Left cardiac atrium (tissue), 4 donors: ENCODE measurements around the gene TDRD7. TPM values are rescaled to one million over a fixed set of nuclear protein-coding genes. Genes with fewer than 3 reads are reported as not detected.
A peak's percentile ranks its signal among the peaks of the same experiment; 100 is the strongest.

Experiments used
- ATAC-seq, 2 donors: fragments of 200-7000 bp; cut with Tn5 transposase; one replicate each; pipeline ENCODE4 v1.9.1; 2020; ENCODE audit warnings: mild to moderate bottlenecking in 2 of 2, moderate library complexity in 2 of 2
- DNase-seq: peaks from one replicate; pipeline ENCODE4 v3.0.0-alpha.2; 2020
- intact Hi-C, 2 donors: fragments of 100-400 bp; cut with DNase I; formaldehyde crosslinking; loops; one replicate each; pipeline versions ENCODE4 v1.14.1 to v1.15.1; 2022 to 2023
- total RNA-seq, 2 donors: library from RNA; stranded (reverse); fragmentation: NEBNext Ultra II Directional; extraction: Animal tissue kit (Norgen Biotek cat#: 25700); gene quantifications; one replicate each; pipeline ENCODE4 v1.2.1, GENCODE V29; 2021
- donor health status: DM: no; HTN: yes; CAD: no.
- donor health status: DM: no; HTN: yes; CAD: no; lungs with severe emphysema.
- donor health status: DM: yes; HTN: yes; CAD: no.
- donor health status: Dilated cardiomyopathy.

Gene TDRD7
- total RNA-seq, 2 donors from 2014 or later = 8.6 to 10.0 TPM

- intact Hi-C loops = no loop called here
- ATAC-seq = peak; percentile 77 to 82
- DNase-seq = peak; percentile 67
Observed at GRCh38 chr9:97386733-97387503, 25.0 kb upstream of the TDRD7 start.

- ATAC-seq (peak in 1 of 2 donors; percentile 11), DNase-seq (no peak)
- intact Hi-C loops = no loop called here
Observed at GRCh38 chr9:97387504-97387886, 24.4 kb upstream of the TDRD7 start.

- ATAC-seq (no peak), DNase-seq (no peak)
- intact Hi-C loops = no loop called here
Observed at GRCh38 chr9:97387936-97388684, 23.8 kb upstream of the TDRD7 start.

GRCh38 chr9:97388721-97389238 is 23.1 kb upstream of the TDRD7 start:
- DNase-seq (no peak), ATAC-seq (no peak)
- intact Hi-C loops = no loop called here

- no peak for DNase-seq
- ATAC-seq = no peak
- intact Hi-C loops = no loop called here
Observed at GRCh38 chr9:97389249-97389648, 22.6 kb upstream of the TDRD7 start.

GRCh38 chr9:97390791-97391406 is 21.0 kb upstream of the TDRD7 start:
- intact Hi-C loops = no loop called here
- ATAC-seq (no peak), DNase-seq (no peak)

- DNase-seq (no peak), ATAC-seq (no peak)
- intact Hi-C loops = loop anchor here in 1 of 2 donors (5.0 kb wide), 1 partner anchor 538 kb away; no protein-coding TSS in a partner anchor
Observed at GRCh38 chr9:97394881-97395280, 17.0 kb upstream of the TDRD7 start.

GRCh38 chr9:97395745-97396144 is 16.2 kb upstream of the TDRD7 start:
- intact Hi-C loops = loop anchor here in 1 of 2 donors (5.0 kb wide), 1 partner anchor 538 kb away; no protein-coding TSS in a partner anchor
- no peak for DNase-seq
- ATAC-seq = no peak

GRCh38 chr9:97396256-97396655 is 15.6 kb upstream of the TDRD7 start:
- ATAC-seq (no peak), DNase-seq (no peak)
- intact Hi-C loops = loop anchor here in 1 of 2 donors (5.0 kb wide), 1 partner anchor 539 kb away; no protein-coding TSS in a partner anchor

- DNase-seq (no peak), ATAC-seq (no peak)
- intact Hi-C loops = loop anchor here in 1 of 2 donors (5.0 kb wide), 1 partner anchor 540 kb away; no protein-coding TSS in a partner anchor
Observed at GRCh38 chr9:97397220-97397619, 14.7 kb upstream of the TDRD7 start.

GRCh38 chr9:97398999-97399758 is 12.7 kb upstream of the TDRD7 start:
- DNase-seq = peak; percentile 71
- intact Hi-C loops = loop anchor here (1.0 to 5.0 kb wide), 2 partner anchors 542 to 543 kb away; no protein-coding TSS in a partner anchor
- ATAC-seq = peak; percentile 84 to 93

- ATAC-seq (no peak), DNase-seq (no peak)
- intact Hi-C loops = no loop called here
Observed at GRCh38 chr9:97403746-97404316, 8.1 kb upstream of the TDRD7 start.

- ATAC-seq (no peak), DNase-seq (no peak)
- intact Hi-C loops = no loop called here
Observed at GRCh38 chr9:97405551-97405950, 6.3 kb upstream of the TDRD7 start.

GRCh38 chr9:97406620-97407177 is 5.2 kb upstream of the TDRD7 start:
- intact Hi-C loops = no loop called here
- DNase-seq (no peak), ATAC-seq (no peak)

GRCh38 chr9:97408562-97408961 is 3.3 kb upstream of the TDRD7 start:
- ATAC-seq = no peak
- intact Hi-C loops = no loop called here

GRCh38 chr9:97411440-97411788 is 482 bp upstream of the TDRD7 start:
- no peak for ATAC-seq
- no peak for DNase-seq
- intact Hi-C loops = loop anchor here (5.0 kb wide), 2 partner anchors 51 to 206 kb away; no protein-coding TSS in a partner anchor

More at GRCh38 chr9:97408562-97408961, 3.3 kb upstream of the TDRD7 start:
- DNase-seq = no peak

- intact Hi-C loops = loop anchor here (5.0 kb wide), 2 partner anchors 49 to 204 kb away; no protein-coding TSS in a partner anchor
Observed at GRCh38 chr9:97412626-97413385, 910 bp downstream of the TDRD7 start.

More at GRCh38 chr9:97412626-97413385, 910 bp downstream of the TDRD7 start:
- DNase-seq (no peak), ATAC-seq (peak; percentile 16 to 35)
